ENCODE results near the gene PTCHD4.
"Not testable (repeated sequence)": the region's sequence is repeated elsewhere in the genome, so short reads cannot be mapped to it uniquely, and the experiment has no call there.

The PTCHD4 gene

GRCh38 chr6:48111143-48111506, at the start of gene PTCHD4:
TSS of gene PTCHD4 (minus strand) at chr6:48111197. CDS start at chr6:48068957, 42,240 bp downstream.
- no peak for DNase-seq

- DNase-seq, result no peak
Observed at GRCh38 chr6:48151142-48151541, 40.1 kb upstream of the PTCHD4 start.

DNA sequence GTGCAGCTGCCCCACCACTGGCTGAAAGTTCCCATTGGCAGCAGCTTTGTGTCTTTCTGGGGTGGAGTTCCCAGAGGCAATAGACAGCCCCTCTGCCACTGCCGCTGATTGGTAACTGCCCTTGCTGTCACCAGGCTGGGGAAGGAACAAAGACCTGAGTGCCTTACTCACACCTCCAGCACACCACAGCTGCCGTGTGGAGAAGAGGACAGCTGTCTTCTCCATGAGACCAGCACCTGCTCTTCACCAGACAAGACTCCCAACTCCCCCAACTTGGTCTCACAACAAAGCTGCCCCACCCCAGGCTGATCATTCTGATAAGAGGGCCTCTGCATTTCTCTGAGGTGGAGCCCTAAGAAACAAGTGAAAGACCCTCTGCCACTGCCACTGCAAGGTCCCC, 39.7 kb upstream of the PTCHD4 start:
- no peak for DNase-seq

GRCh38 chr6:48147051-48147450, 36.1 kb upstream of the PTCHD4 start:
- no peak for DNase-seq

DNA sequence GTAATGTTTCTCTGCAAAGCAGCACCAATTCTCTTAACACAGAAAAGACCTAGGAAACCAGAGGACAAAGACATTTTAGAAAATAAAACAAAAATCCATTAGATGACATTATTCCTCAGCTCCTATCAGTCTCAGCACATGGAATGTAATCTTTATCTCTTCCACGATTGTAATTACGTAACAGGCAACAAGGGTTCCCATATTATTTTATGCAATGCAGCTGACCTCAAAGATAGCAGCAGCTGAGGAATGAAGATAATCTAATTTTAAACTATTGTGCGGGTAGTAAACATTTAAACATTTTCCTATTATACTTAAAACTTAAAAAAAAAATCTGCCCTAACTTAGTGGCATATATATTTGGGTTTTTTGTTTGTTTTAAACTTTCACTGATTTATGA, 33.0 kb upstream of the PTCHD4 start:
- no peak for DNase-seq

- no peak for DNase-seq
Observed at GRCh38 chr6:48141975-48142374, 31.0 kb upstream of the PTCHD4 start.

DNA sequence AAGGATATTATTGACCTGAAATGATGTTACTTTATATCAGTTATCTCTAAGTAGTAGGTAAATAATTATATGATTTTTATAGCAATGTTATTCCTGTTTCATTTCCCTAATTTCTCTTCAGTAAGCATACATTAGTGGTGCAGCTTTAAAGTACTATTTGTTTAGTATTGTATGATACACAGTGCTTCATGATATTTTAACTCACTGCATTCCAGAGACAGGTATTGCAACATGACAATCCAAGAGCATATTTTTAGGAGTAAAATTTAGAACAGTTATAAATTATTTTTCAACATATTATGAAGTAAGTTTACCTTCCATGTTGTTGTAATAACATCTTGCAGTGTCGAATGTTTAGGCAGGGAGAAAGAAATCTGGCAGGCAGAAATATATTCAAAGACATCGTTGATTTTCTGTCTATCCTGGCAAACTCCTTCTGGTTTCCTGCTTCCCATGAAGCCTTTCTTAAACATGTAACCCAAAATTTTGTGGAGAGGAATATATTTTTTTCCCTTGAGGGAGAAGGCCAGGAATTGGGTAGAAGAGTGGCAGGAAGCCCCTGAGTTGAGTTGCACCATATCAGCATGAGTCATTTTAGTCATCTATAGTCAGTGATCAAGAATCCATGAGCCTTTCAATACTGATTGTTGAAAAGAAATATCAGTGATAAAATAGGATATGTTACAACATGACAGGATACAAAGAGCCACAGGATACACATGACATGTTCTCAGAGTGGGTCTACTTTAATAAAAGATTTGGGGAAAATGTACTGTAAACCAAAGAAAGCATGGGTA, 29.0 kb upstream of the PTCHD4 start:
- no peak for DNase-seq

- DNase-seq, result no peak
Observed at GRCh38 chr6:48136856-48137255, 25.9 kb upstream of the PTCHD4 start.

DNA sequence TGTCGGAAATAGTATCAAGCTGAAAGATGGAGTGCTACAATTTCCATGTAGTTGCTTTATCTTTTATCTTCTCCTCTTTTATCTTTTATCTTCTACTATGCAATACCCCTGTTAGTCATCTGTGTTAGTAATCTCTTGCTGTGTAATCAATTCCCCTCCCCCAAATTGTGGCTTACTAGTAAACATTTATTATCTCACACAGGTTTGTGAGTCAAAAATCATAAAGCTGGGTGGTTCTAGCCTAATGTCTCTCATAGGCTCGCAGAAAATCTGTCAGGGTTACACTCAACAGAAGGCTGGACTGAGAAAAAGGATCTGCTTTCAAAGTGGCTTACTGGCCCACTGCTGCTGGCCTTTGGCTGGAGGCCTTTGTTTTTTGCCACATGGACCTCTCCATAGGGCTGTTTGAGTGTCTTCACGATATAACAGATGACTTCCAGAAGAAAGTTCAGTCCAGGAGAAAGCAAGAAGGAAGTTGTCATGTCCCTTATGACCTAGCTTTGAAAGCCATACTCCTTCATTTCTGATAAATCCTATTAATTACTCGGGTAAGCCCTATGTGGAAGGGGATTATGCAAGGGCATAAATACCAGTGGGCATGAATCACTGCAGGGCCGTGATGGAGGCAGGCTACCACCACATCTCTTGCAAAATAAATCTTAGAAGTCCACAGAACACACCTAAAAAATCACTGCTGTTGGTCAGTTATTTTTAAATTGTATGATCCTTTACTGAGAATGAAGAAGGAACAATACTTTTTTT, 24.5 kb upstream of the PTCHD4 start:
- no peak for DNase-seq

GRCh38 chr6:48134246-48134645, 23.2 kb upstream of the PTCHD4 start:
- no peak for DNase-seq

DNA sequence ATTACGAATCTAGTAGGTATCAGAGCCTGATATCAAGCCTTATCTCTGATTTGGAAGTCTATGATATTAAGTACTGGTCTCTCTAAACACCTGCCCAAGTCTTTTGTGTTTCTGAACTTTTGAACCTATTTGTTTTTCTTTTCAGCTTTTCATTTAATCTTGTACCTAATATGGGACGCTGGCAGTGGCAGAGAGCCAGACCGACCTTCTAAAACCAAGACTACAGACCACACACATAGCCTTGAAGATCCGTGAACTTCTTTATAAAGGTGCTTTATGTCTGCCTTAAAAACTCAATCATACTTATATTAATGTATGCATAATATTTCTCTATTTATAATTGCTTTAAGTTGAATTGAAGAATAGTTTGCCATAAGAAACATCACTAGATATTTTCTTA, 12.6 kb upstream of the PTCHD4 start:
- no peak for DNase-seq

DNA sequence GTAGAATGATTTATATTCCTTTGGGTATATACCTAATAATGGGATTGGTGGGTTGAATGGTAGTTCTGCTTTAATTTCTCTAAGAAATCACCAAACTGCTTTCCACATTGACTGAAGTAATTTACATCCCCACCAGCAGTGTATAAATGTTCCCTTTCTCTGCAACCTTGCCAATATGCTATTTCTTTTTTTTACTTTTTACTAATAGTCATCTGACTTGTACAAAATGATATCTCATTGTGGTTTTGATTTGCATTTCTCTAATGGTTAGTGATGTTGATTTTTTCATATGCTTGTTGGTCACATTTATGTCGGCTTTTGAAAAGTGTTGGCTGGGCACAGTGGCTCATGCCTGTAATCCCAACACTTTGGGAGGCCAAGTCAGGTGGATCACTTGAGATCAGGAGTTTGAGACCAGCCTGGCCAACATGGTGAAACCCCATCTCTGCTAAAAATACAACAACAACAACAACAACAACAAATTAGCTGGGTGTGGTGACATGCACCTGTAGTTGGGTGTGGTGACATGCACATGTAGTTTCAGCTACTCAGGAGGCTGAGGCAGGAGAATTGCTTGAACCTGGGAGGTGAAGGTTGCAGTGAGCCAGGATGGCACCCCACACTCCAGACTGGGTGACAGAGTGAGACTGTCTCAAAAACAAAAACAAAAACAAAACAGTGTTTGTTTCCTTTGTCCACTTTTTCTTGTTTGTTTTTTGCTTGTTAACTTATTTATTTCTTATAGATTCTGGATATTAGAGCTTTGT, 11.2 kb upstream of the PTCHD4 start:
- DNase-seq, result not testable (repeated sequence)

DNA sequence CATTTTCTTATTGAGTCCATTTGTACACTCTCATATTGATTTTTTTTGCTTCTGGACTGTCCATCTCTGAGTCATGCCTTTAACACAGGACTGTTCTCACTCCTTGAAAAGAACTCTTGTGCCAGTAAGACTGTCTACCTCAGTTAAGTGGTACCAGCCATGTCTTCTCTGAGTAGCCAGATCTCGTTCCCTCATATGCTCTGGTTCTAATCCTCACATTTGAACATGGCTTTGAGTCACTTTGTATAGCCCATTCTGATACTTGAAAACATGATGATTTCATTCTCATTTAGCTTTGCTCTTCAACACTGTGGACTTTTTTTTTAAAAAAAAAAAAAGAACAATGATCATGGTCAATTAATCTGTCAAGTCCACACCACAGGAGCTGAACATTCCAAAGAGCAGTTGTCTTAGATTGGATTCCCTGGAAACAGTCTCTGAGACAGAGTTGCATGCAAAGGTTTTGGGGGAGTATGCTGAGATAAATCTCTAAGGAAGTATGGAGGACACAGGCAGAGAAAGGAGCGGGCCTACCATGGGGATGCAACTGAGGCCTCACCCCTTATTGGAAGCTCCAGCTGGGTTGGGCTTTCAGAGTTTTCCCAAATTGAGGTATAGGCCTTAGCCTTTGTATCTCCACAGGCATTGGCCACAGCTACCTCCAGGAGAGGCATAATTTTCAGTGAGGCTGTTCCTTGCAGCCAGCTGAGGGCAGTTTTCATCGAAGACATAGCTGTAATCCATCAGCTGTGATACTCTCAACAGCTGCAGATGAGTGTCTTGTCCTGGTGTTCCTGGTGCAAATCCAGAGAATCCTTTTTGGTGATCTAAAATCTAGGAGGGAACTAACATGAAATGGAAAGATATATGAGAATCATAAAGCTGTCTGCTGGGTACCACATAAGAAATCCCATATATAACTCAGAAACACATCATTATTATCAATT, 6.0 kb upstream of the PTCHD4 start:
- DNase-seq, result no peak

GRCh38 chr6:48113130-48113529, 2.1 kb upstream of the PTCHD4 start:
- no peak for DNase-seq

DNA sequence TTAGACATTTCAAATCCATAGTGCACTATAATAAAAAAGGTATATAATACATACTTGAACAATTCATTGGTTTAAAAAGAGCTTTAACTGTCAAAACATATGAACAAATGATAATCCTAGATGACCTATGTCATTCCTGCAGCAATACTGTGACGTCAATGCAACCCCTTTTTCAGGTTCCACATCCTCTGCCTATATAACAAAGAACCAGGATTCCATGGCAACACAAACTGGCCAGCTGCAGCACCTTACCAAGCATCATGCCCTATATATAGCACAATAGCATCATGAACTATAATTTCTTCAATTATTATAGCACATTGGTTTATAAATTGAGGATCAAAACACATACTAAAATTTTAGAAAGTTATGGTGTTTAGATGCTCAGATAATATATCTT, 578 bp upstream of the PTCHD4 start:
- no peak for DNase-seq

DNA sequence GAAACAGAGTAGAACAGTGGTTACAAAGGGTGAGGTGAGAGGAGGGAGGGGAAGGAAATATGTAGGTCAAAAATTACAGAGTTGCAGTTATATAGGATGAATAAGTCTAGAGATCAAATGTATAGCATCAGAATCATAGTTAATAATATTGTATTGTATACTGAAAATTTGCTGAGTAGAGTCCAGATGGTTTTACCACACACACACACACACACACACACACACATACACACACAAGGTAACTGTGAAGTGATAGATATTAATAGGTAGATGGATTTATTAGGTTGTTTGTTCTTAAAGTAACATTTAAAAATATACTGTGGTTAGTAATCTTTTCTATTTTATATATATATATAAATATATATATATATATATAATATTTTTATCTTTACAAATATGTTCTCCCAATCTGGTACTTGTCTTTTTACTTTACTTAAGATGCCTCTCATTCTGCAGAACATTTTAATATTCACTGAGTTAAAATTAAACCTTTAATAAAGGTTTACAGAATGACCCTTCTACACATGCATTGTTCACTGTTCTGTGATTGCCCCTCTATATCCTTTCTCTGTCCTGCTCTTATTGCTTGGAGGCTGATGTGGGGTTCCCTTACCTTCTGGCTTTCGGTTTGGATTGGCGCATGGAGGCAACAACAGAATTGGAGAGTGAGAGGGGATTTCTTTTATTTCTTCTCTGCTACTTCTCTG, 408 bp downstream of the PTCHD4 start:
- no peak for DNase-seq

DNA sequence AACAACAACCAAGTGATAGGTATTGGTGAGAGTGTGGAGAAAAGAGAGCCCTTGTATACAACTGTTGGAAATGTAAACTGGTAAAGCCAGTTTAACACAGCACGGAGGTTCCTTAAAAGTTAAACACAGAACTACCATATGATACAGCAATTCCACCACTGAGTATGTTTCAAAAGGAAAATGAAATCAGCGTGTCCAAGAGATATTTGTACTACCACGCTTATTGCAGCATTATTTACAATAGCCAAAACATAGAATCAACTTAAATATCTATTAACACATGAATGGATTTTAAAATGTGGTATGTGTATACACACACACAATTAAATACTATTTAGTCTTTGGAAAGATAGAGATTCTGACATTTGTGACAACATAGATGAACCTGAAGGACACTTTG, 1.1 kb downstream of the PTCHD4 start:
- DNase-seq, result no peak

- DNase-seq, result not testable (repeated sequence)
Observed at GRCh38 chr6:48102476-48103195, 8.4 kb downstream of the PTCHD4 start.

- DNase-seq, result no peak
Observed at GRCh38 chr6:48101290-48101689, 9.7 kb downstream of the PTCHD4 start.

DNA sequence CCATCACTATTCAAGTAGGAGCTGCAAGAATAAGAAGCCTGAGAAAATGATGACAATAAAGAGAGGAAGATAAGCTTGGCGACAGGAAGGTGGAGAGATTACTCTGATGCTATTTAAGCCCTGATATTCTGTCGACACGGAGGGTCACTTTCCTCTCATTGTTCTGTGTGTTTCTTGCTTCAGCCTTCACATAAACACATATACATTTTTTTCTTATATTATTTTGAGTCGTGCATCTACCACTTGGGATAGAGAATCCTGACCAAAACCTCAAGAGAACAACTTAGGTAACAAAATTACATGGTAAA, 10.5 kb downstream of the PTCHD4 start:
- DNase-seq, result no peak

All from NCI-H1436 (cell line).